ENCODE data around the gene NOL8. TPM values are rescaled to one million over a fixed set of nuclear protein-coding genes. Genes with fewer than 3 reads are reported as not detected.

The NOL8 gene
- polyA plus RNA-seq, 1 donor (not counting 4 experiments of a cell fraction or from before 2014, with no cell fraction given) = 28.9 TPM

- peaks cover 54 to 74% of the 10 kb centered on the region in 2 experiments for H3K36me3 ChIP-seq (ENCODE audit: control insufficient read depth in 2 of 2, extremely low read depth in 1 of 2, insufficient read depth in 2 of 2, low read length in 2 of 2)
- no peak for DNase-seq (ENCODE audit: low read depth, low spot score)
- H3K27ac ChIP-seq (ENCODE audit: control insufficient read depth, insufficient read depth, low read length) = no peak overlapping the region
- TF ChIP-seq CTCF (optimal IDR thresholded peaks at IDR 0.05 in 1 of 3, IDR thresholded peaks at IDR 0.05 in 1 of 3, conservative IDR thresholded peaks at IDR 0.05 in 1 of 3; ENCODE audit: extremely low read depth in 1 of 3, insufficient read depth in 2 of 3, low read length in 3 of 3) = no peak
- no peak for TF ChIP-seq EZH2 (IDR thresholded peaks at IDR 0.05; ENCODE audit: low read length)
- H3K4me3 ChIP-seq (ENCODE audit: control insufficient read depth in 2 of 3, extremely low read depth in 1 of 3, insufficient read depth in 2 of 3, low read depth in 1 of 3, low read length in 3 of 3) = no peak overlapping the region
- H3K9ac ChIP-seq (ENCODE audit: control insufficient read depth, extremely low read depth, insufficient read depth, low read length) = no peak overlapping the region
- H3K9me1 ChIP-seq (ENCODE audit: control insufficient read depth, extremely low read depth, insufficient read depth, low read length) = no peaks in the 10 kb centered on the region
- H3K9me3 ChIP-seq (ENCODE audit: control insufficient read depth, low read depth, low read length) = no peaks in the 10 kb centered on the region
- H3K4me1 ChIP-seq (ENCODE audit: control insufficient read depth, extremely low read depth, insufficient read depth, low read length) = no peaks in the 10 kb centered on the region
- no peak overlapping the region for H2AFZ ChIP-seq (ENCODE audit: control insufficient read depth, low read length)
- dilution Hi-C loops (cut with MboI; ENCODE audit: extremely low pct_ligation_motif_present, low sequenced_read_pairs) = no loop called here
- peaks cover under 1% of the 10 kb centered on the region for H4K20me1 ChIP-seq (ENCODE audit: control insufficient read depth, extremely low read depth, insufficient read depth, low read length)
- no peaks in the 10 kb centered on the region for H3K27me3 ChIP-seq (ENCODE audit: control insufficient read depth, extremely low read depth, insufficient read depth, low read length)
- no peak overlapping the region for H3K4me2 ChIP-seq (ENCODE audit: control insufficient read depth, extremely low read depth, insufficient read depth, low read depth, low read length)
- FAIRE-seq = no peak
- H3K79me2 ChIP-seq (ENCODE audit: control insufficient read depth, insufficient read depth, low read length) = no peaks in the 10 kb centered on the region
Observed at GRCh38 chr9:92270511-92270910, 54.6 kb downstream of the NOL8 start.

- Histone ChIP-seq H4K20me1 (ENCODE audit: control insufficient read depth, extremely low read depth, insufficient read depth, low read length) (no peaks in the 10 kb centered on the region), H2AFZ (ENCODE audit: control insufficient read depth, low read length) (no peak overlapping the region), H3K27ac (ENCODE audit: control insufficient read depth, insufficient read depth, low read length) (no peak overlapping the region), H3K79me2 (ENCODE audit: control insufficient read depth, insufficient read depth, low read length) (no peaks in the 10 kb centered on the region), H3K4me1 (ENCODE audit: control insufficient read depth, extremely low read depth, insufficient read depth, low read length) (no peaks in the 10 kb centered on the region), H3K9me1 (ENCODE audit: control insufficient read depth, extremely low read depth, insufficient read depth, low read length) (no peaks in the 10 kb centered on the region), H3K27me3 (ENCODE audit: control insufficient read depth, extremely low read depth, insufficient read depth, low read length) (no peaks in the 10 kb centered on the region), H3K9ac (ENCODE audit: control insufficient read depth, extremely low read depth, insufficient read depth, low read length) (no peak overlapping the region), H3K36me3 (ENCODE audit: control insufficient read depth in 2 of 2, extremely low read depth in 1 of 2, insufficient read depth in 2 of 2, low read length in 2 of 2) (peaks cover 44 to 76% of the 10 kb centered on the region in 2 experiments), H3K4me2 (ENCODE audit: control insufficient read depth, extremely low read depth, insufficient read depth, low read depth, low read length) (no peak overlapping the region), H3K9me3 (ENCODE audit: control insufficient read depth, low read depth, low read length) (no peaks in the 10 kb centered on the region), H3K4me3 (ENCODE audit: control insufficient read depth in 2 of 3, extremely low read depth in 1 of 3, insufficient read depth in 2 of 3, low read depth in 1 of 3, low read length in 3 of 3) (no peak overlapping the region)
- DNase-seq (ENCODE audit: low read depth, low spot score) (no peak), FAIRE-seq (no peak)
- TF ChIP-seq CTCF (optimal IDR thresholded peaks at IDR 0.05 in 1 of 3, IDR thresholded peaks at IDR 0.05 in 1 of 3, conservative IDR thresholded peaks at IDR 0.05 in 1 of 3; ENCODE audit: extremely low read depth in 1 of 3, insufficient read depth in 2 of 3, low read length in 3 of 3) (no peak), EZH2 (IDR thresholded peaks at IDR 0.05; ENCODE audit: low read length) (no peak)
- dilution Hi-C loops (cut with MboI; ENCODE audit: extremely low pct_ligation_motif_present, low sequenced_read_pairs) = no loop called here
Observed at GRCh38 chr9:92266486-92266885, 58.7 kb downstream of the NOL8 start.
